ENCODE measurements around the gene SERINC5.

- no peak for TF ChIP-seq ZFP30 (CRISPR knock-in tag; IDR thresholded peaks at IDR 0.05)
- TF ChIP-seq ZNF8 (CRISPR knock-in tag; IDR thresholded peaks at IDR 0.05) = no peak
- no peak for TF ChIP-seq PPARA (CRISPR knock-in tag; IDR thresholded peaks at IDR 0.05; ENCODE audit: borderline replicate concordance)
- no peak for TF ChIP-seq POU6F1 (CRISPR knock-in tag; IDR thresholded peaks at IDR 0.05; ENCODE audit: borderline replicate concordance, low read depth)
- no peak for TF ChIP-seq CSRNP3 (CRISPR knock-in tag; IDR thresholded peaks at IDR 0.05)
- TF ChIP-seq ARNTL (CRISPR knock-in tag; IDR thresholded peaks at IDR 0.05; ENCODE audit: borderline replicate concordance, low read depth) = no peak
- TF ChIP-seq RARB (CRISPR knock-in tag; IDR thresholded peaks at IDR 0.05) = no peak
- TF ChIP-seq PATZ1 (CRISPR knock-in tag; IDR thresholded peaks at IDR 0.05; ENCODE audit: borderline replicate concordance) = no peak
- TF ChIP-seq, protein P1, sequence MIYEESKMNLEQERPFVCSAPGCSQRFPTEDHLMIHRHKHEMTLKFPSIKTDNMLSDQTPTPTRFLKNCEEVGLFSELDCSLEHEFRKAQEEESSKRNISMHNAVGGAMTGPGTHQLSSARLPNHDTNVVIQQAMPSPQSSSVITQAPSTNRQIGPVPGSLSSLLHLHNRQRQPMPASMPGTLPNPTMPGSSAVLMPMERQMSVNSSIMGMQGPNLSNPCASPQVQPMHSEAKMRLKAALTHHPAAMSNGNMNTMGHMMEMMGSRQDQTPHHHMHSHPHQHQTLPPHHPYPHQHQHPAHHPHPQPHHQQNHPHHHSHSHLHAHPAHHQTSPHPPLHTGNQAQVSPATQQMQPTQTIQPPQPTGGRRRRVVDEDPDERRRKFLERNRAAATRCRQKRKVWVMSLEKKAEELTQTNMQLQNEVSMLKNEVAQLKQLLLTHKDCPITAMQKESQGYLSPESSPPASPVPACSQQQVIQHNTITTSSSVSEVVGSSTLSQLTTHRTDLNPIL (CRISPR knock-in tag; IDR thresholded peaks at IDR 0.05; ENCODE audit: low read depth) = no peak
- TF ChIP-seq GLIS3 (CRISPR knock-in tag; IDR thresholded peaks at IDR 0.05) = no peak
- no peak for TF ChIP-seq BACH2 (CRISPR knock-in tag; IDR thresholded peaks at IDR 0.05; ENCODE audit: borderline replicate concordance)
- TF ChIP-seq ZFP3 (CRISPR knock-in tag; IDR thresholded peaks at IDR 0.05) = no peak
- no peak for TF ChIP-seq ESRRG (CRISPR knock-in tag; IDR thresholded peaks at IDR 0.05)
- no peak for TF ChIP-seq CSDC2 (CRISPR knock-in tag; IDR thresholded peaks at IDR 0.05)
Observed at GRCh38 chr5:80159133-80159815, 96.6 kb downstream of the SERINC5 start.

Data from SK-N-SH treated with all-trans-retinoic acid at 6 μM for 48 hours (cell line).